NCI-H345 (cell line): ENCODE results near the gene MOSMO.
"Not testable (repeated sequence)": the region's sequence is repeated elsewhere in the genome, so short reads cannot be mapped to it uniquely, and the experiment has no call there.

Experiments used
- DNase-seq: peaks from one replicate; lab custom pipeline; 2025; lab: John Stamatoyannopoulos, UW

MOSMO gene

DNA sequence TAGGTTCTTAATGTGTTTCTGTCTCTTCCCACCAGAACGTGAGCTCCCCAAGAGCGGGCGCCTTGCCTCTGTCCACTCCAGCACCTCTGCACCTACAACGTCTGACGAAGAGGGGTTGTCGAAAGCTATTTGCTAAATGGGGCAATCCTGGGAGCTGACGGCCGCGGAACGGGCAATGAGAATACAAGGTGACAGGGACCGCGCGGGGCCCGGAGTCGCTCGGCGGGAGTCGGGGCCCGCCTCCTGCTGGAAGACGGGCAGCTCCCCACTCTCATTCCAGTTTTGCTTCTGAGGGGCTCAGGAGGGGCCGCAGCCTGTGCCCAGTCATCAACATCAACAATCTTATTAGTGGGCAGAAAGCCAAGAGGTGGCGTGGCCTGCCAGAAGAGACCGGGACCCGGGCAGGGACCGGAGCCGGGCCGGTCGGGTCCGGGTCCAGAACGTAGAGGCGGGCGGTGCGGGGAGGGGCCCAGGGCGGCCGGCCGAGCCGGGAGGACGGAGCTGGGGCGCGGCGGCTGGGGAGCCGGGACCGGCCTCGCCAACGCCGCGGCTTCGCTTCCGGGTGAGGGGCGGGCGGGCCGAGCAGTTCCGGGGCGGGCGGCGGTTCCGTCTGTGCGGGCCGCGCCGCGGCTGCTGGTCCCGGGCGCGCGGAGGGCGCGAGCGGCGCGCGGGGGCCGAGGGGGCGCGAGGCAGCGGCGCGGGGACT lies at the start of gene MOSMO:
Gene MOSMO, plus strand, starts transcription at position 603 of the 706 bp plus-strand sequence. CDS start 191 bp downstream, outside the sequence.
- DNase-seq = peak; percentile 43

DNA sequence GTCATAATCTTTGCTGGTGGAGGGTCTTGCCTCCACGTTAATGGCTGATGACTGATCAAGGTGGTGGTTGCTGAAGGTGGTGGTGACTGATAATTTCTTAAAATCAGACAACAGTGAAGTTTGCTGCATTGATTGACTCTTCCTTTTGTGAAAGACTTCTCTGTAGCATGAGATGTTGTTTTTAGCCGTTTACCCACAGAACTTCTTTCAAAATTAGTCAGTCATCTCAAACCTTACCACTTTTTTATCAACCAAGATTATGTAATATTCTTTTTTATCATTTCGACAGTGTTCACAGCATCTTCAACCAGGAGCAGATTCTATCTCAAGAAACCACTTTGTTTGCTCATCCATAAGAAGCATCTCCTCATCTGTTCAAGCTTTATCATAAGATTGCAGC lies 48.9 kb upstream of the MOSMO start:
- DNase-seq = no peak

DNA sequence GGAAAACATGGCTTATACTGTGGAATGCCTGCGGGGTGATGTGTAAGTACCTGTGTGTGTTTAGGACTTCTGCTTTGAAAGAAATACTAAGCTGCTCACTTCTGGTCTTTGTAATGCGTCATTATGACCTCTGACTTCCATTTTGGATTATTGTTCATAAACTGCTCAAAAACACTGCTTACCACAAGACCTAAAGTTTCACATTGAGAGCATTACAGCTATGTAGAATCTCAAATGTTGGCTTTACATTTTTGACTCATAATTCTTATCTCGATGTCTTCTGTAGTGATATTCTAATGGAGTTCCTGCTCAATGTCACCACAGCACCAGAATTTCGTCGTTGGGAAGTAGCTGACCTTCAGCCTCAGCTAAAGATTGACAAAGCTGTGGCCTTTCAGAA lies 45.4 kb upstream of the MOSMO start:
- DNase-seq = no peak

DNA sequence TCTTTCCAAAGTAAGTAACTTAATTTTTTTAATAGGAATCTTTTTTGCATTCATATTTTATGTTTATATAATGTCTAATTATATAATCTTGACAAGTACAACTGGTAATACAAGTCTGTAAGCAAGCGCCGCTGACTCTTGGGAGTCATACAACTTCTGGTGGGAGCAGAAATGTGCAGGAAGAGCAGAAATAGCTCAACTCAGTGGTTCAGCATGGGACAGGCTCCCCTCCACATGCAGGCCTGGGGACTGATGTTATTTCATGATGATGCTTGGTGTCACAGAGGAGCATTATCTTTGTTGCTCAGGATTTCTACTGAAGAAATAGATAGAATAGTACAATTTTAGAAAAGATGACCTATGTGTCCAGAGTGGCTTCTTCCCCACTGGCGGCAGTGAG lies 44.0 kb upstream of the MOSMO start:
- no peak for DNase-seq

DNA sequence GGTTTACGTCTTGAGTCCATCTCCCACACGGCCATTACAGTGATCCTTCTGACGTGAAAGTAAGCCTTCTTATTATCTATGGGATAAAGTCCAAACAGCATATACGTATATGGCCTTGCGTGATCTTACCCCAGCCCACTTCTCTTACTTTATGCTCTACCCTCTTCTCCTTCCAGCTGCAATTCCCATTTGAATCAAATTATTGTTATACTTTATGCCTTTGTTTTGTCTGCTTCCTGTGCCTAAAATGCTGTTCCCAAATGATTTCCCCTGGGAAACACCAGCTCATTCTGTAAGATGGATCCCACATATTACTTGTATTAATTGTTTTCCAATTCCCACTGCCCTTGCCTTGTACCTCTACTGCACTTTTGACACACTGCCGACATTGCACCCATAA lies 43.6 kb upstream of the MOSMO start:
- DNase-seq = no peak

DNA sequence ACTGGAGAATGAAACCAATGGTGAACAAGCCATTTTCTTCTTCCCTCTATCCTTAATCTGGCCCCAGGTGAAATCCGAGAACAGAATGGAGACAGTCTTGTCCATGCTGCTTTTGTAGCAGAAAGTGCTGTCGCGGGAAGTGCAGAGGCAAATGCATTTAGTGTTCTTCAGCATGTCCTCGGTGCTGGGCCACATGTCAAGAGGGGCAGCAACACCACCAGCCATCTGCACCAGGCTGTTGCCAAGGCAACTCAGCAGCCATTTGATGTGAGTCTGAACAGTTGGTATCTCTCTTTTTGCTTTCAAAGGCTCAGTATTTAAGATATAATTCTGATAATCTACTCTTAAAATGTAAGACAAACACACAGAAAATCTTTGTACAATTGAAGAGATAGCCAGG lies 36.1 kb upstream of the MOSMO start:
- DNase-seq = no peak

DNA sequence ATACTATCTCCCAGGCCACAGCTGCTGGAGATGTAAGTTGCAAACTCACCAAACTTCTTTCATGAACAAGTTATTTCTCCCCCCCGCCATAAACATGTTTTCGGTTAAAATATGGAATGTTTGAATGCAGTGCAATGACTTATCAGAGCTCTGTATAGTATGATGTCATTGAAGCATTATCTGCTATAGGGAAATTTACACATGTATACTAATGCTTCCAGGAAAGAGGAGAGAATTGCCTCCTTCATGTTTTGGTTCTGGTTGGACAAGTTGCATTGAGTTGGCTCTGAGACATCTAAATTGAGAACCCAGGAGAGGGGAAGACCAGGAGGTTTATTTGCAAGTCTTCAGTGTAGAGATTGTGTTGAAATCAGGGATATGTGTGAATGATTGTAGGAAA lies 34.0 kb upstream of the MOSMO start:
- DNase-seq = no peak

DNA sequence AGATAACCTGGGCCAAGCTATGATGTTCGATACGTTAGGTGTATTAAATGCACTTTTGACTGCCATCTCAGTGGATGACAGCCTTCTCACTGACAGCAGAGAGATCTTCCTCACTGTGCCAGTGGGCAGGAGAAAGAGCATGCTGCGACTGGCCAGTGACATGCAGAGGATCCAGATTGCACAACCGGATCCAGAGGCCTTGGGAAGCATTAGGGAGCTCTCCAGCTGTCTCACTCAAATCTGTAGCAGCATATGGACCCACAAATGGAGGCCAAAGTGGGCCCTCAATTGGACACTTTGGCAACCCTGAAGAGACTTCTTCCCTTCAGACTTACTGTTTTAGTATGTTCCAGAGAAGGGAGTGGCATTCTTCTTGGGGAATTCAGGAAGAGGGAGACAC lies 27.9 kb upstream of the MOSMO start:
- no peak for DNase-seq

DNA sequence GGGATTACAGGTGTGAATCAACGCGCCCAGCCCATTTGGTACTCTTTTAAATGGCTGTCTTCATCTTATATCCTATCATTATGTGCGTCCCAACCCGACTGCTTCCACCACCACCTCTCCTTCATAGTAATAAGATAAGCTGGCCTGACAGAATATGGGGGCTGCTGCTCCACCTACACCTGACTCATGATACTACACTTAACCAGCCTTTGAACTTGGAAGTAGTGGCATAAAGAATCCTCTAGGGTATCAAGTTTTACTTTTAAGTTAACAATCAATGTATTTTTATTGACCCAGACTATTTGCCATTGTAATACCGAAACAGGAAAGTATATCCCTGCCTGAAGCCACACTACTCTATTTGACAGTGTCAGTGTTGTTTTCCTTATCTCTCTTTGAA lies 25.8 kb upstream of the MOSMO start:
- DNase-seq = no peak

DNA sequence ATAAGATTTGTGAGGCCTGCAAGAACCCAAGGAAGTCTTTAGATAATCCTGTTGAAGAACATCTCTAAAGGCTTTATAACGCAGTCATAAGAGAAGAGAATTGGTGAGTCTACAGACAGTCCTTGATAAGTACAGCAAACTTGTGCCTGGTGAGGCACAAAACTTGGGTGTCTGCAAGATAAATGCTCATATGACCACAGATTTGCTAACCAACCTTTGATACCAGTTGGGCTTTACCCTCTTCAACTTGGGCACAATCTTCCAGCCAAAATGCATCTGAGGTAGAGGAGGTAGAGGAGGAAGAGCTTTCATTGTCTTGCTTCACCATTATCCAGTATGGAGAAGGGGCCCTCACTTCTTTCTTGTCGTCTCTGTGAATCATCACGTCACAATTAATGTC lies 23.8 kb upstream of the MOSMO start:
- DNase-seq = no peak

DNA sequence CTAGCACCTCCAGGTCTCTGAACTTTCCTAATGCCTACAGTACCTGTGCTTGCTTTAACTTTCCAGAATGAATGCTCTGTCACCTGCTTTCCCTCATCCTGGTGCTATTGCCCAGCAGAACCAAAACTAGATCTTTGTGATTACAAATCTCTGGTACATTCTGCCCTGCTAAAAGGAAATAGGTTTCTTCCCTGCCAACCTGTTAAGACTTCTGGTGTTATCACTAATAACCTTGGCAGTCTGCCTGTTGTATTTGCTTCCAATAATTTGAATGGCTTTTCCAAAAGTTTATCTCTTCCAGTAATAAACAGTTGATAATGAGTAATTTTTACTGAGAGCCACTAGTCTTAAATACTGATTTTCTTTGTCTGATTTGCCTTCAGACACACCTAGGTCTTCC lies 22.4 kb upstream of the MOSMO start:
- DNase-seq = no peak

DNA sequence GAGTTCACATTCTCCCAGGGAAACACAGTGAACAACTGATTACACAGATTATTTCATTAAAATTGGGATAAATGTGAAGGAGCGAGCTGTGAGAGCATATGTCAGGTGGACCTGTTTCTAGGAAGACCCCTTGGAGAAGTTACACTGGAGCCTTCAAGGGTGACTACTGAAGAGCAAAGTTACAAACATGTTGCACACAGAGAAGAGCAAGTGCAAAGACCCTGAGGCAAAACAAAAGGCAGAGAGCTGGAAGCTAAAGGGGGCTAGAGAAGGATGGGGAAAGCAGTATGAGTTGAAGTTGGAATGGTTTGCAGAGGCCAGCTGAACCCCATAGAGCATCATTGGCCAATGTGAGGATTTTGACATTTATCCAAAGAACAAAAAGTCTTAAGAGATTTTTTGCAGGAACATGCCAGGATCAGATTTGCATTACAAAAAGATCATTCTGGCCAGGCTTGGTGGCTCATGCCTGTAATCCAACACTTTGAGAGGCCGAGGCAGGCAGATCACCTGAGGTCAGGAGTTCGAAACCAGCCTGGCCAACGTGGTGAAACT lies 21.1 kb upstream of the MOSMO start:
- no peak for DNase-seq

DNA sequence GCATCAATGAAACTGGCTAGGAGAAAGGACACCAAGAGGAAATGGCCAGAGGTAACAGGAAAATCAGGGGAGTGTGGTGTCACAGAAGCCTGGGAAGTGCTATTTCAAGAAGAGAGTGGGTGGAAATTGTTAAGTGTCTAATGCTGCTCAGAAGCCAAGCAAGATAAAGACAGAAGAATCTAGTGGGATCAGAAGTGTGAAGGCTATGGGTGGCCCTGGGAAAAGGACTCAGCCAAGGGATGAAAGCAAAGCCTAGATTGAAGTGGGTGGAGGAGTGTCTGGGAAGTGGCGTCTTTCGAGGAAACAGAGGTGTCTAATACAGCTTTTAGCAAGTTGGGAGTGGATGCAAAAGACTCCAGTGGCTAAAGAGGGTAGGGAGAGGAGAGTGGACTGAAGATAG lies 20.4 kb upstream of the MOSMO start:
- DNase-seq = no peak

DNA sequence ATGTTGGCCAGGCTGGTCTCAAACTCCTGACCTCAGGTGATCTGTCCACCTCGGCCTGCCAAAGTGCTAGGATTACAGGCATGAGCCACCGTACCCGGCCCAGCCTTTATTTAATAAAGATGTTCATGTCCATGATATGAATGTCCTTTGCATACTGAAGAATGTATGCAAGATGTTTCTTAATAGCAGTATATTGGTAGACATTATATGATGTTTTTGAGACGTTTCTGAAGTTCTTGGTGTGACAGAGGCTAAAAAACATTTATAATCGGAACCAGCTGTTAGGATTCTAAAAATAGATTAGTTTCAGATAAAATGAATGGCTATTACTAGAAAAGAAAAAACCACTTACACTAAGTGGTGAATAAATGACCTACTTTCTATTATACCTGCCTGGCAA lies 18.8 kb upstream of the MOSMO start:
- no peak for DNase-seq

DNA sequence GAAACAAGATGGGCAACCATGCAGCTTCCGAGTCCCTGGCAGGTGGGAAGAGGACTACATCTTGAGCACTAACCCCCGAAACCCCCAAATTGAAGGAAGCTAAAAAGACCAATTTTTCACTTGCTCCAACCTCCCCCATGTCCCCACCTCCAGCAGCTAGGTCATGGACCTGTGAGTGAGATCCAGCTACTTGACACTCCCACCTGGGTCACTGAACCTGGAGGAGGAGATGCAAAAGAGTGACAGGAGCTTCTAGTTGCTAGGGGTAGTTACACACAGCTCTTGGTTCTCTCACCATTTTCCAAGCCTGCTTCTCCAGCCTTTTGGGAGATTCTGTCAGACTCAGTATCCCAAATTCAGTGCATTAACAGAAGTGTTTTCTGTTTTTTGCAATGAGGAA lies 18.2 kb upstream of the MOSMO start:
- DNase-seq = no peak

DNA sequence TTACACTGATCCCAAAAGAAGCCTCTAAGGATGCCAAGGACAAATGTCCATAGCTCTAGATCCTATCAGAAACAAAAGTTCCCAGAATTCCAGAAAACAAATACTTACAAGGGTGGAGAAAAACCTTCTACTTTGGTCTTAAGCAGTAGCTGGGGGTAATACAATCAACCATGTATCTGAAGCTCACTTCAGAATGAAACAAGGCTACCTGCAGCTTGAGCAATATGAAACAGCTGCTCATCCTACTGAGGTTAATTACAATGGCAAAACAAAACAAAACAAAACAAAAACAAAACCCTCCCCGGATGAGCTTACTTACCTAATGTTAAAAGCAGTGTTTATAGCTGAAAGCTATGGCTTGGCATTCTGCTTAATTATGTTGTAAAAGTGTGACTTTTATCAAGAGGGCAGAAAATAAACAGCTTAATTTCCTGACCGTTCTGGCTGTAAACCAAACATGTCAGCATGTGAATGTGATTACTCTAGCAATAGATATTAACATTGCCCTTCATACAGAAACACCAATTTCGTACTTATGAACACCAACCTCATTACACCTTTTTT lies 17.4 kb upstream of the MOSMO start:
- DNase-seq = no peak

DNA sequence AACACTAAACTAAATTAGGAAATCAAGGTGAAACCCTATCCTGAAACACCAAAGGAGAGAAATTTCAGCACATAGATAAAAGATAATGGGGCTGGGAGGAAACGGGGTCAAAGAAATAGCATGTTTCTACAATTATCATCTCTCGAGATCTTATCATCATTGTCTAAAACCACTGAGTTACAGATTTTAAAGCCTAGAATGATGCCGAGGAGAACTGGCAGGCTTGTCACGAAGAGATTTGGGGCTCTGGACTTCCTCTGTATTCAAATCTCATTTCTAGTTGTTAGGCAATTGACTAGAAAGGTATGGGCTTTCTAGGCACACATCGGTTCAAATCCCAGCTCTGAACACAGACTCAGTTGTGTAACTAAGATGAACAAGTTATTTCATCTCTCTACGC lies 16.3 kb upstream of the MOSMO start:
- no peak for DNase-seq

DNA sequence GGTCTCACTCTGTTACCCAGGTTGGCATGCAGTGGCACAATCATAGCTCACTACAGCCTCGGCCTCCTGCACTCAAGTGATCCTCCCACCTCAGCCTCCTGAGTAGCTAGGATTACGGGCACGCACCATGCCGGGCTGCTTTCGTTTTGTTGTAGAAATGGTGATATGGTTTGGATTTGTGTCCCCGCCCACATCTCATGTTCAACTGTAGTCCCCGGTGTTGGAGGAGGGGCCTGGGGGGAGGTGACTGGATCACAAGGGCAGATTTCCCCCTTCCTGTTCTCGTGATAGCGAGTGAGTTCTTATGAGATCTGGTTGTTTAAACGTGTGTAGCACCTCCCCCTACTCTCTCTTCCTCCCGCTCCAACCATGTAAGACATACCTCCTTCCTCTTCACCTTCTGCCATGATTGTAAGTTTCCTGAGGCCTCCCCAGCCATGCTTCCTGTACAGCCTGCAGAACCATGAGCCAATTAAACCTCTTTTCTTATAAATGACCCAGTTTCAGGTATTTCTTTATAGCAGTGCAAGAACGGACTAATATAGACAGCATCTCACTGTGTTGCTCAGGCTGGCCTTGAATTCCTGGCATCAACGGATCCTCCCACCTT lies 12.9 kb upstream of the MOSMO start:
- DNase-seq = no peak

DNA sequence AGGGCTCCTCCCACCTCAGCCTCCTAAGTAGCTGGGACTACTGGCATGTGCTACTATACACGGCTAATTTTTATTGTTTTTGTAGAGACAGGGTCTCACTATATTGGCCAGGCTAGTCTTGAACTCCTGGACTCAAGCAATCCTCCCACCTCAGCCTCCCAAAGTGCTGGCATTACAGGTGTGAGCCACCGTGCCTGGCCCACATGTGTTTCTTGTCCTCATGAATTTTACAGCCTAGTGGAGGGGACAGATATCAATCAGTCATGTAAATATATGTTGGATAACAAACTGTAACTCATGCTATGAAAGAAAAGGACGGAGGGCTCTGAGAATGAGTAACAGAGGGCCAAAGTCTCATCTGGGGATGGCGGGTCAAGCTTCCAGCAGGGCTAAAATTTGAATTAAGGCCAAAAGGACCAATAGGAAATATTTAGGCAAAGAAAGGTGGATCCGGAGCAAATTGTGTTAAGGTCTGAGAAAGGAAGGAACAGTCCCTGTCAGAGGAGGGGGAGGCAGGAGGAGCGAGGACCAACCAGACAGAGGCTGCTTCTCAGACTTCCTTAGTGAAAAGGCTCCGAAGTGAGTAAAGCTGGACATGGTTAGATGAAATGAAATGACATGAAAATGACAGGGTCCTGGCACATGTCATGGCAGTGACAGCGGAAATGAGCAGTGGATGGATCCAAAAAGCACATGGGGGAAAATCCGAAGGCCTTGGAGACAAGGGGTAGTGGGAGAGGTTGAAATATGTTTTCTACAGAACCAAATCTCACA lies 10.8 kb upstream of the MOSMO start:
- no peak for DNase-seq

DNA sequence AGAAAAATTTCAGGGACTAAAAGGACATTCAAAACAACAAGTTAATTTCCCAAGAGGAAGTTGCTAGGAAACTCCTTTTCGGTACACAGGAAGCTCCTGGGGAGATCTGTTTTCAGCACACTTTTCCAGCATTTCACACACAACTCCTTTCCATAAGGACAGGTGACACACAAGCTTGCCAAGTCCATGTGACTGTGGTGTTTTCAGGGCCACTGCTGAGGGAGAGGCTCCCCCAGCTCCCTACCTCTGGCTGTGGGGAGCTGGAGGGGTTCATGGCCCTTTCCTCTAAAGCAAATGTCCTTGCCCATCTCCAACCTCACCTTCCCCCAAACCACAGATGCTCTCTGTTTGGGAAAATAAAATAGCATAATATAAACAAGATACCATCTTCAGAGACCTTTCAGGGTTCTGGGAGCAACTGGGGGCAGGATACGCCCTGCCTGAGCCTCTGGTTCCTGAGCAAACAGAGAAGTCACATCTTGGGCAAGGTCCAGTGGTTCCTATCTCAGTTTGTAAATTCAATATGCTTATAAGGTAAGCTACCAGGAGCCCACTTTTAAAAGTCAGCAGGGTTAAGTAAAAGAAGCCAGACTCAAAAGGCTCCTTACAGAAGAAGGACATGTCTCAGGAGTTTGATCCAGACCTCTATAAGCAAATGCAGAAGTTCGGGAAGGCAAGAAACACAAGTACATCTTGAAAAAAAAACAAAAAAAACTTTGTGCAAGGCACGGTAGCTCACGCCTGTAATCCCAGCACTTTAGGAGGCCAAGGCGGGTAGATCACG lies 10.0 kb upstream of the MOSMO start:
- no peak for DNase-seq

DNA sequence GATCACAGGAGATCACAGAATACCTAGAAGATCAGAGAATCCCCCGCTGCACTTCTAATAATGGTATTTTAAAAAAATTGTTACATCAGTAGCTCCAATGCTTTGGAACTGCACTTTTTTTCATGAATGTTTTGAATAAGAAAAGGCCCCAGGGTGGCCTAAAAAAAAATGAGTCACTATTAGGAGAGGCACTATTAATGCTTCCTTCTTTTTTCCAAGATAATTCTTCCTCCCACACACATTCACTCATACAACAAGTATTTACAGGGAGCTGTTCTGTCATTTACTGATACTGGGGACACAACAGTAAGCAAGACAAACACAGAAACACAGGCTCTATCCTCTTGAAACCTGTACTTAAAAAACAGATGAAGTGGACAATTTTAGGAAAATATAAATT lies 6.3 kb upstream of the MOSMO start:
- no peak for DNase-seq

DNA sequence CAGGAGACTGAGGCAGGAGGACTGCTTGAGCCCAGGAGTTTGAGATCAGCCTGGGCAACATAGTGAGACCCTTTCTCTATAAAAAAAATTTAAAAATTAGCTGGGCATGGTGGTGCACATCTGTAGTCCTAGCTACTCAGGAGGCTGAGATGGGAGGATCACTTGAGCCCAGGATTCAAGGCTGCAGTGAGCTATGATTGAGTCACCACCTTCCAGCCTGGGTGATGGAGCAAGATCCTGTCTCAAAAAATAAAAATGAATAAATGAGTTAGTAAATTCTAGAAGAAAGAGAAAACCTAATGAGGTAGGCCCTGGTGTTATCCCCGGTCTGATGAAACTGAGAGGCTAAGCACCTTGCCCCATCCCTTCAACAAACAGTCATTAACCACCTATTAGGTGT lies 5.9 kb upstream of the MOSMO start:
- not testable (repeated sequence) for DNase-seq
